Astrocyte of the cerebellum (primary cell): ENCODE data around the gene DUOX2.

Source experiments
- DNase-seq: peaks from one replicate; pipeline ENCODE4 v3.0.0-alpha.2; 2011; ENCODE audit warnings: low read depth
- H3K4me3 ChIP-seq: 2 replicates; pipeline ENCODE4 v1.5.1; 2011; ENCODE audit warnings: mild to moderate bottlenecking, low read depth, low read length, moderate library complexity
- in situ Hi-C: cut with HindIII; loops from 2 replicates; pipeline ENCODE4 v1.10.0; 2017; ENCODE audit warnings: low sequenced_read_pairs
- TF ChIP-seq, protein P1 (sequence below): IDR thresholded peaks from 2 replicates; pipeline ENCODE4 v1.5.1; 2012; ENCODE audit warnings: low read length, low read depth, moderate library complexity, mild to moderate bottlenecking; ENCODE audit errors: missing control alignments

Gene DUOX2

DNA sequence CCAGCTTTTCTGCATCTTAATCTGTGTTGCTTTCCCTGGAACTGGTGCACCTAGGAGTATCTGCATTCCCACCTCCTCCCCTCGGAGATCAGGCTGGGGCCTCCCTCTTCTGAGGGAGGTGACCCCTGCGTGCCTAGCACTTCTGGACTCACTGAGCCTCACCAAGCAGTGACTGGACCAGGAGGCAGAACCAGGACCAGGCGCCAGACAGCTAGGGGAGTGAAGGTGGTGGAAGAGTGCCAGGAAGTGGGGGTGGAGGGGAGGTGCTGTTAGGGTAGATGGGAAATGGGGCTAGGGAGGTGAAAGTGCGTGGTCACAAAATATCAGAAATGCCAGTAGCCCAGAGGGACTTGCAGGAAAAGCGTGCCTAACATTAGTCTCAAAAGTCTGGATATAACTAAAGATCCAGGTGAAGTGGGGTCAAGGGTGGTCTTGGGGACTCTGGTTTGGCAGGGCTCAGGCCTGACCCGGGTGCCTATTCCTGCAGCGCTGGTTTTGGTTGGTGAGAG lies 1.4 kb upstream of the DUOX2 start:
- in situ Hi-C loops, result no loop called here
- TF ChIP-seq, protein P1, sequence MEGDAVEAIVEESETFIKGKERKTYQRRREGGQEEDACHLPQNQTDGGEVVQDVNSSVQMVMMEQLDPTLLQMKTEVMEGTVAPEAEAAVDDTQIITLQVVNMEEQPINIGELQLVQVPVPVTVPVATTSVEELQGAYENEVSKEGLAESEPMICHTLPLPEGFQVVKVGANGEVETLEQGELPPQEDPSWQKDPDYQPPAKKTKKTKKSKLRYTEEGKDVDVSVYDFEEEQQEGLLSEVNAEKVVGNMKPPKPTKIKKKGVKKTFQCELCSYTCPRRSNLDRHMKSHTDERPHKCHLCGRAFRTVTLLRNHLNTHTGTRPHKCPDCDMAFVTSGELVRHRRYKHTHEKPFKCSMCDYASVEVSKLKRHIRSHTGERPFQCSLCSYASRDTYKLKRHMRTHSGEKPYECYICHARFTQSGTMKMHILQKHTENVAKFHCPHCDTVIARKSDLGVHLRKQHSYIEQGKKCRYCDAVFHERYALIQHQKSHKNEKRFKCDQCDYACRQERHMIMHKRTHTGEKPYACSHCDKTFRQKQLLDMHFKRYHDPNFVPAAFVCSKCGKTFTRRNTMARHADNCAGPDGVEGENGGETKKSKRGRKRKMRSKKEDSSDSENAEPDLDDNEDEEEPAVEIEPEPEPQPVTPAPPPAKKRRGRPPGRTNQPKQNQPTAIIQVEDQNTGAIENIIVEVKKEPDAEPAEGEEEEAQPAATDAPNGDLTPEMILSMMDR, result no peak
- no peak for DNase-seq
- no peak overlapping the region for H3K4me3 ChIP-seq

DNA sequence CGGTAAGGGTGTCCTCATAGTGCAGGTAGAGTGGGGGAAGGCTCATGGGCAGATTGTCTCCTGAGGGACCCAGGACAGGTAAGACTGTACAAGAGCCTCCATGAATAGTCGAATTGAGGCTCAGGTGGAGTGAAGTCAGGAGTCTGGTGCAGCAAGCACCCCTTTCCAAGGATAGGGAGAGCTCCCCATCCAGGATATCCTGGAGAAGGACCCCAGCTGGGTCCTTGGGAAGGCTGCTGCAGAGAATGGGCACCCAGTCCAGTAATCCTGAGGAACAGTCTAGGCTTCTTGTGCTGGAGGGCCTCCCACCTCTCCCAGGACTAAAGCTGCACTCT lies 746 bp upstream of the DUOX2 start:
- in situ Hi-C loops, result no loop called here
- DNase-seq, result no peak
- H3K4me3 ChIP-seq, result no peak overlapping the region
- TF ChIP-seq, protein P1, result no peak

DNA sequence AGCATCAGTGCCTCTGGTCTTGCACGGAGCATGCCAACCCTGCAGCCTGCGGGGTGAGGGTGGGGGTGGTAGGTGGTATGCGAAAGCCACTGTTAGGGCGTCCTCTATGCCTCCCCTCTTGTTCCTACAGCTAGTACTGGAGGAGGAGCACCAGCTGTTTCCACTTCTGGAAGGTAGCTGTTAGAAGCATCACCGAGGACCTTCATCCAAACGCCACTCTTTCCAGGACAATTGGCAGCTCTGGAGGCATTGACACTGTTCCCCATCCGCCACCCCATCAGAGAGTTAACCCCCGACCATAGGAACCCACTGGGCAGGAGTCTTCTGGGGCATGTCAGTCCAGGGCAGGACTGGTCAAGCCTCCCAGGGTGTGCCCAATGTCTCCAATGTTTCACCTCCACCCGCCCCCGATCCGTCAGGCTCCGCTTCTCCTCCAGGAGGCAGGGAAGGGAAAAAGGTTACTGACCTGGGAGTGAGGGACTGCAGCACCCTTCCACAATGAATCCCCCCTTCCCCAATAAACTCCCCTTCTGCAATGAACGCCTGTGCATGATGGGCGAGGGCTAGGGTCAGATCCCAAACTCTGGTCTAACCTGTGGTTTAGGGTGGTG lies 487 bp downstream of the DUOX2 start:
- H3K4me3 ChIP-seq, result no peak overlapping the region
- TF ChIP-seq, protein P1, result no peak
- no peak for DNase-seq
- in situ Hi-C loops, result no loop called here

DNA sequence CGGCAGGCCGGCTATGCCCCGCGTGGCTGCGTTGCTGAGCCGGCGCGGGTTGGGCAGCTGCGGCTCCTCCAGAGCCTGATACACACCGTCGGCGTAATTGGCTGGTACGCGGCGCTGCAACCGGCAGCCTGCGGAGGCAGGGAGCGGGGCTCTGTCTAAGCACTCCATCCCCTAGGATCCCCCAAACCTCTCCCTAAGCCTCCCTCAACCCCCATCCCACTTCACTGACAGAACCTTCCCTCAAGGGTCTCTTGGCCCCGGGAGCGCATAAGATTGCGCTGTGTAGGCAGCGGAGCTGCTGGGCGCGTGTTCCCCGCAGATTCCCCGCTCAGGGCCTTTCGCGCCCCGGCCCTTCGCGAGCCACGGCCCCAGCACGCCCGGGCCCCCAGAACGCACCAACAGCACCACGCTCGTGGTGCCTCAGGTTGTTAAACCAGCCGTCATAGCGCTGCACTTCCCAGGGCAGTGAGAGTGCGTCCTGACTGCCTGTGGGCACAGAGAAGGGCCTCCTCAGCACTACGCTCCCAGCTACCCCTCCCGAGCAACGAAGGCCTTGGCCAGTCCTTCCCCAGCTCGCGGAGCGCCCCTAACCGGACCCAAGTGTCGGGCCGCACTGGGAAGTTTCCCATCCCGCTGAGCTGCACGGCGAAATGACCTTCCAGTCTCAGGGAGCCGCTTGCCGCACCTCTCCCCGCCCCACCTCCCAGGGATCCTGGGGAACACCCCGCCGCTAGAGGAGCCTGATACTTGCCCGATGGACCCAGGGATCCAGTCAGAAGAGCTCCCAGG lies 1.2 kb downstream of the DUOX2 start:
- no peak for DNase-seq
- in situ Hi-C loops, result no loop called here
- TF ChIP-seq, protein P1, result no peak
- no peak overlapping the region for H3K4me3 ChIP-seq

GRCh38 chr15:45112143-45112590 lies 1.8 kb downstream of the DUOX2 start:
- in situ Hi-C loops, result no loop called here
- no peak overlapping the region for H3K4me3 ChIP-seq
- DNase-seq, result no peak
- TF ChIP-seq, protein P1, result no peak

DNA sequence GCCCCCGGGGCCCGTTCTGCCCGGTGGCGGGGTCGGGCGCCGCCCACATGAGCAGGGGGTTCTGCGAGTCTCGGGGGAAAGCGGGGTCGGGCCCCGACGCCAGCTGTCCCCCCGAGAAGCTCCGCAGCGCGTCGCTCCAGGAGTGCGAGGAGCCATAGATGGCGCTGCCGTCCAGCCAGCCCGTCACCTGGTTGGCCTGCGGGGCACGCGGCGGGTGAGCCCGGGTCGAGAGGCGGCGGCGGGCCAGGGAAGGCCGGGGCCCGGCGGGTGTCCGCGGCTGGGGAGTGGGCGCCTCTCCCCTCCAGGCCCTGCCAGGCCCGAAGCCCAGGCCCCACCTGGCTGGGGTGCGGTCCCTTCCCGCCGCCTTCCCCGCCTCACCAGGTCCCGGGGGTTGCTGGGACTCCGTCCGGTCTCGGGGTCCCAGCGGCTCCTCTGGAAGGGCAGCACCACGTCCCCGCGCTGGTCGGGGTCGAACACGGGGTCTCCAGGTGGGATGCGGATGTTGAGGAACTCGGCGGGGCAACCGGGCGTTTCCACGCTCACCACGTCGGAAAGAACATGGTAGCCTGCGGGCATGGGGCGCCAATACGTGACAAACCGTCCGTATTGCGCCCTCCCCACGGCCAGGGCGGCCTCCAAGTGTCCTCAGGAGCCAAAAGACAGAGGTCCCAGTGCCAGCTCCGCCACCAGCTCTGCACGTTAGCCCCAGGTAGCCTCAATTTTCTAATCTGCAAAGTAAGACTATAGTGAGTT lies 2.4 kb downstream of the DUOX2 start:
- H3K4me3 ChIP-seq, result no peak overlapping the region
- in situ Hi-C loops, result no loop called here
- DNase-seq, result no peak
- TF ChIP-seq, protein P1, result no peak
